Activated naive CD4-positive, alpha-beta T cell treated with anti-CD3 and anti-CD28 coated beads, Interleukin-2, amount 50 U/mL, for 24 hours (primary cell): ENCODE measurements around the gene YBEY.
"Not testable (repeated sequence)": the region's sequence is repeated elsewhere in the genome, so short reads cannot be mapped to it uniquely, and the experiment has no call there.

ENCODE experiments used
- H3K27ac Mint-ChIP-seq: one replicate; pipeline ENCODE4 v1.8.0; 2021; ENCODE audit warnings: mild to moderate bottlenecking, mixed read lengths
- H3K27me3 Mint-ChIP-seq: one replicate; pipeline ENCODE4 v1.8.0; 2021; ENCODE audit warnings: mixed read lengths
- H3K36me3 Mint-ChIP-seq: one replicate; pipeline ENCODE4 v1.8.0; 2021; ENCODE audit warnings: mixed read lengths
- H3K4me1 Mint-ChIP-seq: one replicate; pipeline ENCODE4 v1.8.0; 2021; ENCODE audit warnings: mixed read lengths
- H3K4me3 Mint-ChIP-seq: one replicate; pipeline ENCODE4 v1.8.0; 2021; ENCODE audit warnings: mild to moderate bottlenecking, mixed read lengths
- H3K9me3 Mint-ChIP-seq: one replicate; pipeline ENCODE4 v1.8.0; 2021; ENCODE audit warnings: mixed read lengths

YBEY gene

GRCh38 chr21:46286648-46287002 lies 483 bp downstream of the YBEY start:
- peaks cover 12% of the 10 kb centered on the region for H3K36me3 Mint-ChIP-seq
- H3K4me3 Mint-ChIP-seq: peak overlapping the region; percentile 99
- H3K27me3 Mint-ChIP-seq: no peaks in the 10 kb centered on the region
- H3K27ac Mint-ChIP-seq: peak overlapping the region; percentile 99
- no peaks in the 10 kb centered on the region for H3K9me3 Mint-ChIP-seq
- peaks cover 50% of the 10 kb centered on the region for H3K4me1 Mint-ChIP-seq

DNA sequence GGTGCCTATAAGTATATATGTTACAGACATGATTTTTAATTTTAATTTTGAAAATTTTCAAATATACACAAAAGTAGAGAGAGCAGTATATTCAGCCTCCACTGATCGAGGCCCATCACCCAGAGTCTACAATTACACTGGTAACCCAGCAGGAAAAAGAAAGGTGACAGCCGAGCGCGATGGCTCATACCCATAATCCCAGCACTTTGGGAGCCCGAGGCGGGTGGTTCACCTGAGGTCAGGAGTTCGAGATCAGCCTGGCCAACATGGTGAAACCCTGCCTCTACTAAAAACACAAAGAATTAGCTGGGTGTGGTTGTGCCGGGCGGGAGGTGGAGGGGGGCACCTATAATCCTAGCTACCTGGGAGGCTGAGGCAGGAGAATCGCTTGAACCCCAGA lies 1.4 kb downstream of the YBEY start:
- Mint-ChIP-seq H3K4me1 (peaks cover 50% of the 10 kb centered on the region), H3K9me3 (no peaks in the 10 kb centered on the region), H3K27me3 (no peaks in the 10 kb centered on the region), H3K4me3 (no peak overlapping the region), H3K36me3 (peaks cover 12% of the 10 kb centered on the region), H3K27ac (no peak overlapping the region)

GRCh38 chr21:46289655-46290179 lies 3.6 kb downstream of the YBEY start:
- Mint-ChIP-seq H3K4me1 (peaks cover 32% of the 10 kb centered on the region), H3K27ac (no peak overlapping the region), H3K27me3 (no peaks in the 10 kb centered on the region), H3K4me3 (no peak overlapping the region), H3K9me3 (no peaks in the 10 kb centered on the region), H3K36me3 (peaks cover 7% of the 10 kb centered on the region)

- H3K27me3 Mint-ChIP-seq: no peaks in the 10 kb centered on the region
- peaks cover 19% of the 10 kb centered on the region for H3K4me1 Mint-ChIP-seq
- peaks cover 6% of the 10 kb centered on the region for H3K36me3 Mint-ChIP-seq
- no peaks in the 10 kb centered on the region for H3K9me3 Mint-ChIP-seq
- H3K27ac Mint-ChIP-seq: no peak overlapping the region
- H3K4me3 Mint-ChIP-seq: no peak overlapping the region
Measured at GRCh38 chr21:46291561-46291960, 5.4 kb downstream of the YBEY start.

- Mint-ChIP-seq H3K36me3 (peaks cover 2% of the 10 kb centered on the region), H3K27me3 (peaks cover 3% of the 10 kb centered on the region), H3K4me3 (no peak overlapping the region), H3K9me3 (no peaks in the 10 kb centered on the region), H3K4me1 (peaks cover 6% of the 10 kb centered on the region), H3K27ac (no peak overlapping the region)
Measured at GRCh38 chr21:46294647-46295176, 8.6 kb downstream of the YBEY start.

GRCh38 chr21:46295177-46295770 lies 9.1 kb downstream of the YBEY start:
- peaks cover 3% of the 10 kb centered on the region for H3K27me3 Mint-ChIP-seq
- H3K36me3 Mint-ChIP-seq: peaks cover 2% of the 10 kb centered on the region
- H3K4me3 Mint-ChIP-seq: no peak overlapping the region
- peaks cover 5% of the 10 kb centered on the region for H3K4me1 Mint-ChIP-seq
- H3K27ac Mint-ChIP-seq: no peak overlapping the region
- no peaks in the 10 kb centered on the region for H3K9me3 Mint-ChIP-seq

DNA sequence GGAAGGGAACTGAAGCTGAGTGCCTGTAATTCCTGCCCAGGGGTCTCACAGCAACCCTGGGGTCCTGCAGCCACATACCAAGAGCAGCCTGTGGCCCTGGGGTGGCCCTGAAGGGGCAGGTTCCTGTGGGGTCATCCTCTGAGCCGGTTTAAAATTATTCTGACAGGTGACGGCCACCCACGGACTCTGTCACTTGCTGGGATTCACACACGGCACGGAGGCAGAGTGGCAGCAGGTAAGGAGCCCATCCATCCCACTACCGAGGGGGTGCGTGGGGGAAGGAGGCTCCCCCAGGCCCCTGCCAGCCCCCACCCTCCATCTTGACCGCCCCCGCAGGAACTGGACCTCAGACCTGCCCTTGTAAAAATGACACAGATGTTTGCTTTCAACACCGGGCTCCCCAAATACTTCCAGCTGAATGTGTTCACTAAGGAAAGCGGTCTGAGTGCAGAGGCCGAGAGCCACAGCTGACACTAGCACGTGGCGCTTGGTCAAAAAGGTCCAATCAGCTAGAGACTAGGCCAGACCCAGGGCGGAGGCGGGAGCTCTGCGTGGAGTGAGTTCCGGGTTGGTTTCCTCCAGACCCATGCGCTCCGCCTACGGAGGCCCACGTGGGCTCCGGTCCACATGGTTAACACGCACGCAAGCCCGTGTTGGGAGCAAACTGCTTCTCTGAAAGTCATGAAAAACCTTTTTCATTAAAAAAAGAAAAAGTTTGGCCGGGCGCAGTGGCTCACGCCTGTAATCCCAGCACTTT lies 10.0 kb downstream of the YBEY start:
- Mint-ChIP-seq H3K4me3 (peak overlapping the region; percentile 49), H3K9me3 (no peaks in the 10 kb centered on the region), H3K36me3 (peaks cover 2% of the 10 kb centered on the region), H3K27me3 (peaks cover 3% of the 10 kb centered on the region), H3K4me1 (peaks cover 5% of the 10 kb centered on the region), H3K27ac (no peak overlapping the region)

DNA sequence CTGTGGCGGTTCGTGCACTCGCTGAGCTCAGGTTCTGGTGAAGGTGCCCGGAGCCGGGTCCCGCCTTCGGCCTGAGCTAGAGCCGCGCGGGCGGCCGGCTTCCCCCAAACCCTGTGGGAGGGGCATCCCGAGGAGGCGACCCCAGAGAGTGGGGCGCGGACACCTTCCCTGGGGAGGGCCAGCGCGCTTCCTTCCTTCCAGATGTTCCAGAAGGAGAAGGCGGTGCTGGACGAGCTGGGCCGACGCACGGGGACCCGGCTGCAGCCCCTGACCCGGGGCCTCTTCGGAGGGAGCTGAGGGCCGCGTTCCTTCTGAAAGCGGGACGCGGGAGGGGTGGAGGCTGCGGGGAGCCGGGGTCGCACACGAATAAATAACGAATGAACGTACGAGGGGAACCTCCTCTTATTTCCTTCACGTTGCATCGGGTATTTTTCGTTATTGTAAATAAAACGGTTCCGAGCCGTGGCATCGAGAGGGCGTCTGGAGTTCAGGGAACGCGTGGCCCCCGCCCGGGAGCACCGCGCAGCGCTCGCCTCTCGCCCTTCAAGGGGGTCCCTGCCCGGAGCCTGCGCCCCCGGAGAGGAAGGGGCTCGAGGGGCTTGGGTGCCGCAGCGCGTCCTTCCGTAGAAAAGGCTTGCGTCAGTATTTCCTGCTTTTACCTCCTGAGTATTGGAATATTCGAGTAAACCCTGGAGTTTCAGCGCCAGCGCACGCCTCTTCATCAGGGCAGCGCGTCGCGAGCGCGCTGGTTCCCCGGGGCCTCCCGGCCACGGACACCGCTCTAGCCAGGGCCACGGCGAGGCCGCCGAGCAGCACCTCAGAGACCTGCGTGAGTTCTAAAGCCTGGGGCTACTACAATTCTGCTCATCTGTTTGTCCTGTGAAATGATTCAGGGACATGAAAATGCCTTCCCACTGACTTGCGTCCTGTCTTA lies 11.5 kb downstream of the YBEY start:
- H3K27me3 Mint-ChIP-seq: peaks cover 3% of the 10 kb centered on the region
- H3K9me3 Mint-ChIP-seq: no peaks in the 10 kb centered on the region
- peak overlapping the region; percentile 79 for H3K4me3 Mint-ChIP-seq
- H3K4me1 Mint-ChIP-seq: peaks cover 5% of the 10 kb centered on the region
- H3K36me3 Mint-ChIP-seq: no peaks in the 10 kb centered on the region
- peak overlapping the region; percentile 46 for H3K27ac Mint-ChIP-seq

DNA sequence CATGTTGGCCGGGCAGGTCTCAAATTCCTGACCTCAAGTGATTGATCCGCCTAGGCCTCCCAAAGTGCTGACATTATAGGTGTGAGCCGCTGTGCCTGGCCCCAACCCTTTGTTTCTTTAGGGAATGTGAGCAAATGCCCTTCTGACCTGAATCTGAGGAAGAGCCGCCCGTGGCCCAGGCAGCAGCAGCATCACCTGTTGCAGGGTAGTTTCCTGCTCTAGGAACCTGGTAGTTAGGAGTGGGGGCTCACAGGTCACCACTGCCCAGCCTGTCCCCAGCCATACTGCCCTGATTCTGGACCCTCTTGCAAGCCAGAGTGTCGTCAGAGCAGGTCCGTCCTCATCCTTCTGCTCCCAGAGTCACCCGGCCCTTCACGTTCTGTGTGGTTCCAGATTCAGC lies 13.0 kb downstream of the YBEY start:
- H3K4me3 Mint-ChIP-seq: no peak overlapping the region
- H3K9me3 Mint-ChIP-seq: no peaks in the 10 kb centered on the region
- H3K27ac Mint-ChIP-seq: peak overlapping the region; percentile 30
- peaks cover 3% of the 10 kb centered on the region for H3K27me3 Mint-ChIP-seq
- H3K4me1 Mint-ChIP-seq: peaks cover 5% of the 10 kb centered on the region
- no peaks in the 10 kb centered on the region for H3K36me3 Mint-ChIP-seq

DNA sequence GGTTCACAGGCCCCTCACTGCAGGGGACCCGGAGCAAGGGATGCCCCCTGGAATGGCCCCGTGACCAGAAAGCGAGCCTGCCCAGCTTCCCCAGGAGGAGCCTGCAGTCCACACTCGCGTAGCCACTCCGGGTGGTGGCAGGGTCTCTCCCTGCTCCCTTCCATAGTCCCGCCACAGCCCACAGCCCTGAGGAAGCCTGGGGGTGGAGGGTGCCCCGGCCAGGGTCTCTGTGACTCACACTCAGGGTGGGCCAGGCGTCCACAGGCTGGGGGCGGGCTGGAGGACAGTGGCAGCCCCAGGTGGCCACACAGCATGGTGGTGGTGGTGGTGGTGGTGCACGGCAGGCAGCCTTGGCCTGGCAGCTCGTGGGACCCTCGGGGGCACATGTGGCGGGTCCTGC lies 15.6 kb downstream of the YBEY start:
- peaks cover 3% of the 10 kb centered on the region for H3K27me3 Mint-ChIP-seq
- H3K9me3 Mint-ChIP-seq: no peaks in the 10 kb centered on the region
- no peak overlapping the region for H3K27ac Mint-ChIP-seq
- H3K4me3 Mint-ChIP-seq: no peak overlapping the region
- peaks cover 5% of the 10 kb centered on the region for H3K4me1 Mint-ChIP-seq
- peaks cover 5% of the 10 kb centered on the region for H3K36me3 Mint-ChIP-seq

DNA sequence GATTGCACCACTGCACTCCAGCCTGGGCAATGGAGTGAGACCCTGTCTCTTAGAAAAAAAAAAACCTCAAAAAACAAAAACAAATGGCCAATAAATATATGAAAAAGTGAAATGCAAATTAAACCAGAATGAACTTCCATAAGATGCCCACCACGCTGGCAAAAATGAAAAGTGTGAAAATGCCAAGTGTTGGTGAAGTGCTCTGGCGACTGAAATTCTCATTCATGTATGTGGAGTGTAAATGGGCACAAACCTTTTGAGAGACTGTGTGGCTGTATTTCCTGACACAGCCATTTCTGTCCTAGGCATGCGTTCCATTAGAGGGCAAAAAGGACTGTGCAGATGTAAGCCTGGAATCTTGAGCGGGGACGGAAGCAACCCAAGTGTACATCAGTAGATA lies 18.3 kb downstream of the YBEY start:
- Mint-ChIP-seq H3K27ac (no peak overlapping the region), H3K36me3 (peaks cover 5% of the 10 kb centered on the region), H3K9me3 (no peaks in the 10 kb centered on the region), H3K4me3 (no peak overlapping the region), H3K4me1 (no peaks in the 10 kb centered on the region), H3K27me3 (peaks cover under 1% of the 10 kb centered on the region)

GRCh38 chr21:46304955-46305354 lies 18.8 kb downstream of the YBEY start:
- Mint-ChIP-seq H3K9me3 (no peaks in the 10 kb centered on the region), H3K27ac (no peak overlapping the region), H3K4me3 (no peak overlapping the region)

GRCh38 chr21:46307625-46308024 lies 21.5 kb downstream of the YBEY start:
- H3K9me3 Mint-ChIP-seq: no peaks in the 10 kb centered on the region
- H3K4me1 Mint-ChIP-seq: no peaks in the 10 kb centered on the region
- peaks cover 5% of the 10 kb centered on the region for H3K36me3 Mint-ChIP-seq
- H3K27ac Mint-ChIP-seq: no peak overlapping the region
- no peak overlapping the region for H3K4me3 Mint-ChIP-seq
- H3K27me3 Mint-ChIP-seq: no peaks in the 10 kb centered on the region

More at GRCh38 chr21:46304955-46305354, 18.8 kb downstream of the YBEY start:
- Mint-ChIP-seq H3K36me3 (peaks cover 5% of the 10 kb centered on the region), H3K27me3 (no peaks in the 10 kb centered on the region), H3K4me1 (no peaks in the 10 kb centered on the region)

- Mint-ChIP-seq H3K27ac (no peak overlapping the region), H3K27me3 (no peaks in the 10 kb centered on the region), H3K9me3 (no peaks in the 10 kb centered on the region), H3K4me3 (no peak overlapping the region), H3K36me3 (peaks cover 5% of the 10 kb centered on the region), H3K4me1 (no peaks in the 10 kb centered on the region)
Measured at GRCh38 chr21:46308431-46308830, 22.3 kb downstream of the YBEY start.

- not testable (repeated sequence) for H3K4me1 Mint-ChIP-seq, H3K27ac Mint-ChIP-seq, H3K4me3 Mint-ChIP-seq, H3K27me3 Mint-ChIP-seq, H3K36me3 Mint-ChIP-seq, H3K9me3 Mint-ChIP-seq
Measured at GRCh38 chr21:46310260-46310659, 24.1 kb downstream of the YBEY start.
